ENCODE results near the gene OR5B3.

GRCh38 chr11:58394195-58394594, 12.5 kb downstream of the OR5B3 start:
- TF ChIP-seq, protein P1, sequence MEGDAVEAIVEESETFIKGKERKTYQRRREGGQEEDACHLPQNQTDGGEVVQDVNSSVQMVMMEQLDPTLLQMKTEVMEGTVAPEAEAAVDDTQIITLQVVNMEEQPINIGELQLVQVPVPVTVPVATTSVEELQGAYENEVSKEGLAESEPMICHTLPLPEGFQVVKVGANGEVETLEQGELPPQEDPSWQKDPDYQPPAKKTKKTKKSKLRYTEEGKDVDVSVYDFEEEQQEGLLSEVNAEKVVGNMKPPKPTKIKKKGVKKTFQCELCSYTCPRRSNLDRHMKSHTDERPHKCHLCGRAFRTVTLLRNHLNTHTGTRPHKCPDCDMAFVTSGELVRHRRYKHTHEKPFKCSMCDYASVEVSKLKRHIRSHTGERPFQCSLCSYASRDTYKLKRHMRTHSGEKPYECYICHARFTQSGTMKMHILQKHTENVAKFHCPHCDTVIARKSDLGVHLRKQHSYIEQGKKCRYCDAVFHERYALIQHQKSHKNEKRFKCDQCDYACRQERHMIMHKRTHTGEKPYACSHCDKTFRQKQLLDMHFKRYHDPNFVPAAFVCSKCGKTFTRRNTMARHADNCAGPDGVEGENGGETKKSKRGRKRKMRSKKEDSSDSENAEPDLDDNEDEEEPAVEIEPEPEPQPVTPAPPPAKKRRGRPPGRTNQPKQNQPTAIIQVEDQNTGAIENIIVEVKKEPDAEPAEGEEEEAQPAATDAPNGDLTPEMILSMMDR (IDR thresholded peaks at IDR 0.05 in 4 of 5, conservative IDR thresholded peaks at IDR 0.05 in 1 of 5), result no peak
- no peak for TF ChIP-seq POLR2A (IDR thresholded peaks at IDR 0.05)

All from gastrocnemius medialis (tissue), 4 donors.